Calu3 (cell line): ENCODE measurements around the gene CSTA. TPM values are rescaled to one million over a fixed set of nuclear protein-coding genes. Genes with fewer than 3 reads are reported as not detected.

Source experiments
- BruUV-seq: library from RNA; stranded (reverse); fragments of 400-500 nt; replicated peaks from 2 replicates; lab custom pipeline; 2021; lab: Mats Ljungman, UMichigan
- CTCF ChIA-PET: fragments of 300-600 bp; sonication (Branson Sonifier 250); formaldehyde crosslinking; loops from one replicate; lab custom pipeline; 2022; ENCODE audit warnings: antibody characterized with exemption; lab: Charles Lee
- DNase-seq: peaks from one replicate; pipeline ENCODE4 v3.0.0; 2022
- H3K27ac Mint-ChIP-seq: one replicate; pipeline ENCODE4 v1.8.0; 2022; ENCODE audit warnings: mixed read lengths; ENCODE audit not compliant: unreplicated experiment
- H3K27me3 Mint-ChIP-seq: one replicate; pipeline ENCODE4 v1.8.0; 2022; ENCODE audit warnings: mixed read lengths; ENCODE audit not compliant: unreplicated experiment
- H3K36me3 Mint-ChIP-seq: one replicate; pipeline ENCODE4 v1.8.0; 2022; ENCODE audit warnings: mild to moderate bottlenecking, moderate library complexity, mixed read lengths; ENCODE audit not compliant: insufficient read depth, unreplicated experiment
- H3K4me1 Mint-ChIP-seq: one replicate; pipeline ENCODE4 v1.8.0; 2022; ENCODE audit warnings: mild to moderate bottlenecking, low read depth, mixed read lengths; ENCODE audit not compliant: unreplicated experiment
- H3K4me3 Mint-ChIP-seq: one replicate; pipeline ENCODE4 v1.8.0; 2022; ENCODE audit warnings: mild to moderate bottlenecking, low read depth, moderate library complexity, mixed read lengths; ENCODE audit not compliant: unreplicated experiment
- H3K9me3 Mint-ChIP-seq: one replicate; pipeline ENCODE4 v1.8.0; 2022; ENCODE audit warnings: low read depth, mixed read lengths; ENCODE audit not compliant: unreplicated experiment
- CTCF ChIP-seq: fragments of 200-600 bp; IDR thresholded peaks from one replicate; pipeline ENCODE4 v1.8.0; 2022; ENCODE audit warnings: antibody characterized with exemption; ENCODE audit not compliant: unreplicated experiment
- intact Hi-C: fragments of 100-400 bp; cut with micrococcal nuclease; formaldehyde crosslinking; loops from one replicate; pipeline ENCODE4 v1.10.0; 2022; ENCODE audit not compliant: unreplicated experiment
- total RNA-seq: library from RNA; stranded (reverse); gene quantifications from 2 replicates; pipeline ENCODE4 v1.2.3, GENCODE V29; 2022

Gene CSTA
- total RNA-seq, 1 experiment from 2014 or later = not detected

GRCh38 chr3:122294359-122294758, 30.7 kb upstream of the CSTA start:
- BruUV-seq = no TSS peak
- H3K27me3 Mint-ChIP-seq = no peaks in the 10 kb centered on the region
- intact Hi-C loops = loop anchor here (2.0 kb wide), 1 partner anchor 194 kb away; no protein-coding TSS in a partner anchor
- no peaks in the 10 kb centered on the region for H3K9me3 Mint-ChIP-seq
- no peak overlapping the region for H3K4me3 Mint-ChIP-seq
- no peaks in the 10 kb centered on the region for H3K4me1 Mint-ChIP-seq
- H3K36me3 Mint-ChIP-seq = no peaks in the 10 kb centered on the region
- TF ChIP-seq CTCF = no peak
- no peak for DNase-seq
- H3K27ac Mint-ChIP-seq = no peak overlapping the region
- CTCF ChIA-PET = no interaction called here

- peaks cover 2% of the 10 kb centered on the region for H3K9me3 Mint-ChIP-seq
- H3K27me3 Mint-ChIP-seq = no peaks in the 10 kb centered on the region
- no peak overlapping the region for H3K4me3 Mint-ChIP-seq
- no peak overlapping the region for H3K27ac Mint-ChIP-seq
- TF ChIP-seq CTCF = no peak
- BruUV-seq = no TSS peak
- no peak for DNase-seq
- CTCF ChIA-PET = no interaction called here
- no peaks in the 10 kb centered on the region for H3K36me3 Mint-ChIP-seq
- intact Hi-C loops = loop anchor here (2.0 kb wide), 1 partner anchor 195 kb away; no protein-coding TSS in a partner anchor
- H3K4me1 Mint-ChIP-seq = no peaks in the 10 kb centered on the region
Measured at GRCh38 chr3:122295266-122296062, 29.6 kb upstream of the CSTA start.

- CTCF ChIA-PET = no interaction called here
- TF ChIP-seq CTCF = no peak
- no peak overlapping the region for H3K4me3 Mint-ChIP-seq
- no TSS peak for BruUV-seq
- intact Hi-C loops = no loop called here
- no peaks in the 10 kb centered on the region for H3K4me1 Mint-ChIP-seq
- no peak for DNase-seq
- no peak overlapping the region for H3K27ac Mint-ChIP-seq
- H3K36me3 Mint-ChIP-seq = no peaks in the 10 kb centered on the region
- peaks cover 3% of the 10 kb centered on the region for H3K9me3 Mint-ChIP-seq
- no peaks in the 10 kb centered on the region for H3K27me3 Mint-ChIP-seq
Measured at GRCh38 chr3:122298239-122298638, 26.8 kb upstream of the CSTA start.

- no peak for TF ChIP-seq CTCF
- CTCF ChIA-PET = interaction anchor here (0.6 kb wide), 1 partner anchor 780 kb away, joined by 4 read pairs; no protein-coding TSS in a partner anchor
- Mint-ChIP-seq H3K27ac (no peak overlapping the region), H3K4me3 (no peak overlapping the region), H3K4me1 (no peaks in the 10 kb centered on the region), H3K36me3 (no peaks in the 10 kb centered on the region), H3K9me3 (peaks cover 3% of the 10 kb centered on the region), H3K27me3 (no peaks in the 10 kb centered on the region)
- intact Hi-C loops = no loop called here
- no TSS peak for BruUV-seq
- DNase-seq = no peak
Measured at GRCh38 chr3:122299215-122299614, 25.8 kb upstream of the CSTA start.
